ENCODE data around the gene PKD1L1. TPM values are rescaled to one million over a fixed set of nuclear protein-coding genes. Genes with fewer than 3 reads are reported as not detected.

Gene PKD1L1
- total RNA-seq, 1 experiment from 2014 or later: not detected

DNA sequence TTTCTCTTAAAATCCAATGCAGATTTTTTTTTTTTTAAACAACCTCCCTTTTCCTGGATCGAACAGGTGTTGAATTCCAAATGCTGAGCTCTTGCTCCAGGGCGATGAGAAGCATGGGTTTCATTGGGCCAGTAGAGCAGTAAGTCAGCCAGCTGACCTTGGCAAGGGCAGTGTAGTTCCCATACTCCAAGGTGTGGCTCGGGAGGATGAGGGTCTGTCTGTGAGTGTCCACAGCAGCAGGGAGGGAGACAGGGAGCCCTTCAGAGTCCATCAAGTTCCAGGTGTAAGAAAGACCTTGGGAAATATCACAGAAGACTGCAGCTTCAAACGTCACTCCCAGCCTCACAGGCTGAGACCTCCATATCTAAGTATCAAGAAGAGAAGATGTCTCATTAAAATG is 50.4 kb downstream of the PKD1L1 start:
- DNase-seq (ENCODE audit: low spot score): no peak
- ChIA-PET POLR2A (ENCODE audit: low non-redundant PET) (no interaction called here), CTCF (no interaction called here)
- Histone ChIP-seq H3K36me3 (ENCODE audit: insufficient read depth, low read length, poor library complexity, severe bottlenecking) (no peaks in the 10 kb centered on the region), H3K4me3 (ENCODE audit: low read depth, low read length, poor library complexity, severe bottlenecking) (no peak overlapping the region), H3K27ac (ENCODE audit: low read depth, low read length, poor library complexity, severe bottlenecking) (no peak overlapping the region), H3K27me3 (replicated peaks; ENCODE audit: insufficient read depth, low read depth, low read length, poor library complexity) (peaks cover 14% of the 10 kb centered on the region), H3K9me3 (ENCODE audit: low read depth, low read length, poor library complexity, severe bottlenecking) (no peaks in the 10 kb centered on the region), H3K4me1 (ENCODE audit: insufficient read depth, low read length, poor library complexity, severe bottlenecking) (no peaks in the 10 kb centered on the region)
- no peak for TF ChIP-seq EZH2 (IDR thresholded peaks at IDR 0.05; ENCODE audit: borderline replicate concordance, low read depth, low read length, poor library complexity, severe bottlenecking)
- TF ChIP-seq, protein P1, sequence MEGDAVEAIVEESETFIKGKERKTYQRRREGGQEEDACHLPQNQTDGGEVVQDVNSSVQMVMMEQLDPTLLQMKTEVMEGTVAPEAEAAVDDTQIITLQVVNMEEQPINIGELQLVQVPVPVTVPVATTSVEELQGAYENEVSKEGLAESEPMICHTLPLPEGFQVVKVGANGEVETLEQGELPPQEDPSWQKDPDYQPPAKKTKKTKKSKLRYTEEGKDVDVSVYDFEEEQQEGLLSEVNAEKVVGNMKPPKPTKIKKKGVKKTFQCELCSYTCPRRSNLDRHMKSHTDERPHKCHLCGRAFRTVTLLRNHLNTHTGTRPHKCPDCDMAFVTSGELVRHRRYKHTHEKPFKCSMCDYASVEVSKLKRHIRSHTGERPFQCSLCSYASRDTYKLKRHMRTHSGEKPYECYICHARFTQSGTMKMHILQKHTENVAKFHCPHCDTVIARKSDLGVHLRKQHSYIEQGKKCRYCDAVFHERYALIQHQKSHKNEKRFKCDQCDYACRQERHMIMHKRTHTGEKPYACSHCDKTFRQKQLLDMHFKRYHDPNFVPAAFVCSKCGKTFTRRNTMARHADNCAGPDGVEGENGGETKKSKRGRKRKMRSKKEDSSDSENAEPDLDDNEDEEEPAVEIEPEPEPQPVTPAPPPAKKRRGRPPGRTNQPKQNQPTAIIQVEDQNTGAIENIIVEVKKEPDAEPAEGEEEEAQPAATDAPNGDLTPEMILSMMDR (conservative IDR thresholded peaks at IDR 0.05; ENCODE audit: low read depth, low read length): no peak
- intact Hi-C loops (cut with micrococcal nuclease; ENCODE audit: unreplicated experiment): no loop called here
- no TSS peak for BruUV-seq (replicated peaks)

DNA sequence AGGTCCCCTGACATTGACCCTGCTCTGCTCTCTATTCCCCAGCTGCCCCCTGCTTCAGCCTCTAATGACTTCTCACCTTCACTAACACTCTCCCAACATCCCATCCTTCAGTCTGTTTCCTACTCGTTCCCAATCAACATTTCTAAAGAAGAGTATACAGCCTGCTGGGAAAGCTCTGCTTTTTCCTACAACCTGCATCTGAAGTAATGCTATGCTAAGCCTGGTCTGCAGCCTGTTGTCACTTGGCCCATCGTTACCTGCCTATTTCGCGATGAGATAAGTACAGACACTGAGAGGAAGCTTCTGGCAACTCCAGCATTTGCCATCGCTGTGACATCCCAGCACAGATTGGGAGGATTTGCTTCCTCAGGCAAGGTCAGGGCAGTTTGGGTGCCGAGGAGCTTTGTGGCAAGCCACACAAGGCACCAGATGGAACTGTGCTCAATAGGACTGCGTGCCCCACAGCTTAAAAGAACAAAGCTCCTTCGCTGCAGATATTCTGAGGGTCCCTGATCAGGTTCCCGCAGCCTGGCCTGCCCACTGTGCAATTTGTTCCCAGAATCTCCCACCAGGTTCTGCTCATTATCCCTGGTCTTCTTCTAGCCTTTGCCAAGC is 51.4 kb downstream of the PKD1L1 start:
- ChIA-PET POLR2A (ENCODE audit: low non-redundant PET) (no interaction called here), CTCF (no interaction called here)
- Histone ChIP-seq H3K4me1 (ENCODE audit: insufficient read depth, low read length, poor library complexity, severe bottlenecking) (no peaks in the 10 kb centered on the region), H3K36me3 (ENCODE audit: insufficient read depth, low read length, poor library complexity, severe bottlenecking) (no peaks in the 10 kb centered on the region), H3K27me3 (replicated peaks; ENCODE audit: insufficient read depth, low read depth, low read length, poor library complexity) (peaks cover 14% of the 10 kb centered on the region), H3K9me3 (ENCODE audit: low read depth, low read length, poor library complexity, severe bottlenecking) (no peaks in the 10 kb centered on the region), H3K4me3 (ENCODE audit: low read depth, low read length, poor library complexity, severe bottlenecking) (no peak overlapping the region), H3K27ac (ENCODE audit: low read depth, low read length, poor library complexity, severe bottlenecking) (no peak overlapping the region)
- intact Hi-C loops (cut with micrococcal nuclease; ENCODE audit: unreplicated experiment): no loop called here
- no peak for DNase-seq (ENCODE audit: low spot score)
- BruUV-seq (replicated peaks): no TSS peak
- TF ChIP-seq EZH2 (IDR thresholded peaks at IDR 0.05; ENCODE audit: borderline replicate concordance, low read depth, low read length, poor library complexity, severe bottlenecking): no peak
- TF ChIP-seq, protein P1 (conservative IDR thresholded peaks at IDR 0.05; ENCODE audit: low read depth, low read length): no peak

GRCh38 chr7:47895026-47895425 is 53.2 kb downstream of the PKD1L1 start:
- H3K36me3 ChIP-seq (ENCODE audit: insufficient read depth, low read length, poor library complexity, severe bottlenecking): no peaks in the 10 kb centered on the region
- POLR2A ChIA-PET (ENCODE audit: low non-redundant PET): no interaction called here
- BruUV-seq (replicated peaks): no TSS peak
- no peak overlapping the region for H3K27ac ChIP-seq (ENCODE audit: low read depth, low read length, poor library complexity, severe bottlenecking)
- DNase-seq (ENCODE audit: low spot score): no peak
- TF ChIP-seq EZH2 (IDR thresholded peaks at IDR 0.05; ENCODE audit: borderline replicate concordance, low read depth, low read length, poor library complexity, severe bottlenecking): no peak
- TF ChIP-seq, protein P1 (conservative IDR thresholded peaks at IDR 0.05; ENCODE audit: low read depth, low read length): no peak
- H3K27me3 ChIP-seq (replicated peaks; ENCODE audit: insufficient read depth, low read depth, low read length, poor library complexity): peaks cover 18% of the 10 kb centered on the region
- no peaks in the 10 kb centered on the region for H3K4me1 ChIP-seq (ENCODE audit: insufficient read depth, low read length, poor library complexity, severe bottlenecking)
- CTCF ChIA-PET: no interaction called here
- H3K4me3 ChIP-seq (ENCODE audit: low read depth, low read length, poor library complexity, severe bottlenecking): no peak overlapping the region
- H3K9me3 ChIP-seq (ENCODE audit: low read depth, low read length, poor library complexity, severe bottlenecking): no peaks in the 10 kb centered on the region
- intact Hi-C loops (cut with micrococcal nuclease; ENCODE audit: unreplicated experiment): no loop called here
